GM12878 (cell line): ENCODE data around the gene XAB2. TPM values are rescaled to one million over a fixed set of nuclear protein-coding genes. Genes with fewer than 3 reads are reported as not detected.

Source experiments
- ATAC-seq: fragments of 200-7000 bp; cut with Tn5 transposase; 3 replicates; pipeline ENCODE4 v1.9.1; 2020; ENCODE audit warnings: mild to moderate bottlenecking, moderate library complexity
- BruUV-seq: library from RNA; stranded (reverse); fragments of 400-500 nt; replicated peaks from 2 replicates; lab custom pipeline; 2021; lab: Mats Ljungman, UMichigan
- CTCF ChIA-PET: fragments of 300-600 bp; sonication (Branson Sonifier 250); formaldehyde crosslinking; extraction: SDS; loops from one replicate; lab custom pipeline; 2021; ENCODE audit warnings: inconsistent platforms; lab: Yijun Ruan, JAX
- POLR2A ChIA-PET: fragments of 350-600 bp; formaldehyde crosslinking; extraction: SDS; loops from one replicate; lab custom pipeline; 2021; ENCODE audit warnings: inconsistent platforms; lab: Charles Lee
- RAD21 ChIA-PET: fragments of 300-600 bp; sonication (Branson Sonifier 250); formaldehyde crosslinking; loops from one replicate; lab custom pipeline; 2023; ENCODE audit warnings: antibody characterized with exemption; ENCODE audit not compliant: unreplicated experiment; lab: Charles Lee
- SMC1A ChIA-PET: fragments of 300-600 bp; sonication (Branson Sonifier 250); formaldehyde crosslinking; loops from one replicate; lab custom pipeline; 2023; ENCODE audit not compliant: unreplicated experiment, uncharacterized antibody; lab: Charles Lee
- DNase-seq: peaks from one replicate; pipeline ENCODE4 v3.0.0-alpha.2; 2011; ENCODE audit warnings: low read depth, low spot score
- FAIRE-seq: peaks from 3 replicates; lab custom pipeline; 2011; peaks lifted over from hg19 to GRCh38; lab: Jason Lieb, UNC
- H2AFZ ChIP-seq: 2 replicates; pipeline ENCODE4 v1.6.0; 2011; ENCODE audit warnings: low read depth, low read length, control low read depth; ENCODE audit not compliant: control insufficient read depth
- H3K27ac ChIP-seq: 2 replicates; pipeline ENCODE4 v1.5.1; 2011; ENCODE audit warnings: control low read depth; ENCODE audit not compliant: control insufficient read depth, insufficient read depth
- H3K27me3 ChIP-seq, 2 experiments: replicated peaks in 1 of 2; 2 replicates each; pipeline versions ENCODE4 v1.6.0 to v1.6.1; 2011; ENCODE audit warnings: low read length in 1 of 2; ENCODE audit not compliant: control insufficient read depth in 2 of 2, insufficient read depth in 2 of 2
- H3K36me3 ChIP-seq, 2 experiments: 2 replicates each; pipeline ENCODE4 v1.5.1; 2011; ENCODE audit warnings: low read length in 1 of 2; ENCODE audit not compliant: control insufficient read depth in 2 of 2, insufficient read depth in 2 of 2
- H3K4me1 ChIP-seq: 2 replicates; pipeline ENCODE4 v1.6.1; 2011; ENCODE audit warnings: mild to moderate bottlenecking, low read length, moderate library complexity, mixed read lengths; ENCODE audit not compliant: control insufficient read depth, insufficient read depth
- H3K4me2 ChIP-seq: 2 replicates; pipeline ENCODE4 v1.6.0; 2011; ENCODE audit warnings: control low read depth; ENCODE audit not compliant: control insufficient read depth, insufficient read depth
- H3K4me3 ChIP-seq: fragments of 200-600 bp; sonication (generic); 2 replicates; pipeline ENCODE4 v1.5.1; 2016
- H3K79me2 ChIP-seq: 2 replicates; pipeline ENCODE4 v1.6.0; 2011; ENCODE audit warnings: low read length; ENCODE audit not compliant: control insufficient read depth, insufficient read depth
- H3K9ac ChIP-seq: 2 replicates; pipeline ENCODE4 v1.8.0; 2011; ENCODE audit warnings: low read length, control low read depth, mixed read lengths; ENCODE audit not compliant: control insufficient read depth, insufficient read depth
- H3K9me3 ChIP-seq: replicated peaks from 3 replicates; pipeline ENCODE4 v1.5.1; 2011; ENCODE audit warnings: mild to moderate bottlenecking, low read length; ENCODE audit not compliant: control insufficient read depth, insufficient read depth
- H4K20me1 ChIP-seq: 2 replicates; pipeline ENCODE4 v1.6.0; 2011; ENCODE audit not compliant: control insufficient read depth, insufficient read depth
- ATF2 ChIP-seq: IDR thresholded peaks from 2 replicates; pipeline ENCODE4 v1.6.1; 2012; ENCODE audit warnings: low read length, inconsistent platforms
- BCLAF1 ChIP-seq: fragments of 450-650 bp; IDR thresholded peaks from 2 replicates; pipeline ENCODE4 v1.6.1; 2017; ENCODE audit warnings: antibody characterized with exemption, mild to moderate bottlenecking, moderate library complexity
- FOXM1 ChIP-seq: IDR thresholded peaks from 2 replicates; pipeline ENCODE4 v1.6.1; 2012; ENCODE audit warnings: low read depth, mild to moderate bottlenecking, inconsistent platforms, low read length, moderate library complexity
- HDAC6 ChIP-seq: fragments of 200-600 bp; sonication (generic); IDR thresholded peaks from one replicate; pipeline ENCODE4 v1.8.0; 2017; ENCODE audit warnings: antibody characterized with exemption; ENCODE audit not compliant: unreplicated experiment
- KAT2A ChIP-seq: conservative IDR thresholded peaks from 2 replicates; pipeline ENCODE4 v1.6.1; 2011; ENCODE audit warnings: low read depth, low read length; ENCODE audit not compliant: control insufficient read depth
- RFX5 ChIP-seq: IDR thresholded peaks from 2 replicates; pipeline ENCODE4 v1.6.1; 2011; ENCODE audit warnings: low read depth, low read length, improper control_type of control experiment
- SMAD1 ChIP-seq: fragments of 450-650 bp; IDR thresholded peaks from 2 replicates; pipeline ENCODE4 v1.6.1; 2018; ENCODE audit warnings: mild to moderate bottlenecking, low read depth; ENCODE audit not compliant: partially characterized antibody
- ZBTB4 ChIP-seq: fragments of 450-650 bp; formaldehyde crosslinking; IDR thresholded peaks from 2 replicates; pipeline ENCODE4 v1.4.0; 2022; ENCODE audit warnings: mild to moderate bottlenecking, moderate library complexity
- whole genome bisulfite sequencing: methylation state at CpG from one replicate; pipeline ENCODE4 v1.1.6; 2016; ENCODE audit warnings: low lambda C conversion rate; ENCODE audit not compliant: insufficient replicate concordance, insufficient coverage; ENCODE audit errors: missing lambda C conversion rate; 5-methylcytosine and 5-hydroxymethylcytosine counted together
- in situ Hi-C: fragments of 300-500 bp; cut with MboI; formaldehyde crosslinking; loops from 9 replicates; pipeline ENCODE4 v1.14.3; 2018; ENCODE audit warnings: mixed read lengths
- intact Hi-C: fragments of 100-400 bp; cut with micrococcal nuclease; formaldehyde crosslinking; loops from one replicate; pipeline ENCODE4 v1.14.2; 2022; ENCODE audit not compliant: unreplicated experiment
- polyA plus RNA-seq, 11 experiments: library from polyadenylated mRNA; depleted of rRNA in 4 of 11; unstranded in 6 of 11; stranded (reverse) in 5 of 11; fragments of >200 nt; fragmentation: Nextera tagmentation in 4 of 11; fragmentation: Illumina TruSeq in 1 of 11; extraction: Ambion mirVana in 4 of 11; extraction: Trizol in 1 of 11; gene quantifications; 1 replicate in 1 of 11; 2 replicates in 10 of 11; pipeline versions ENCODE4 v1.2.1 to v1.2.3, GENCODE V29; 2011 to 2016; ENCODE audit warnings: inconsistent platforms in 2 of 11, missing spikeins in 2 of 11, low read depth in 1 of 11
- total RNA-seq, 4 experiments: library from RNA; depleted of rRNA in 3 of 4; stranded (reverse); fragments of >200 nt in 3 of 4; fragmentation: Illumina TruSeq in 1 of 4; extraction: Trizol in 1 of 4; gene quantifications; 2 replicates each; pipeline versions ENCODE4 v1.2.1 to v1.2.3, GENCODE V29; 2013 to 2021

The XAB2 gene
- total and polyA plus RNA-seq, 10 of the 15 experiments (the other 5 are each of a cell fraction or from before 2014, with no cell fraction given): 0.34 to 45.1 (median 18.8) TPM

DNA sequence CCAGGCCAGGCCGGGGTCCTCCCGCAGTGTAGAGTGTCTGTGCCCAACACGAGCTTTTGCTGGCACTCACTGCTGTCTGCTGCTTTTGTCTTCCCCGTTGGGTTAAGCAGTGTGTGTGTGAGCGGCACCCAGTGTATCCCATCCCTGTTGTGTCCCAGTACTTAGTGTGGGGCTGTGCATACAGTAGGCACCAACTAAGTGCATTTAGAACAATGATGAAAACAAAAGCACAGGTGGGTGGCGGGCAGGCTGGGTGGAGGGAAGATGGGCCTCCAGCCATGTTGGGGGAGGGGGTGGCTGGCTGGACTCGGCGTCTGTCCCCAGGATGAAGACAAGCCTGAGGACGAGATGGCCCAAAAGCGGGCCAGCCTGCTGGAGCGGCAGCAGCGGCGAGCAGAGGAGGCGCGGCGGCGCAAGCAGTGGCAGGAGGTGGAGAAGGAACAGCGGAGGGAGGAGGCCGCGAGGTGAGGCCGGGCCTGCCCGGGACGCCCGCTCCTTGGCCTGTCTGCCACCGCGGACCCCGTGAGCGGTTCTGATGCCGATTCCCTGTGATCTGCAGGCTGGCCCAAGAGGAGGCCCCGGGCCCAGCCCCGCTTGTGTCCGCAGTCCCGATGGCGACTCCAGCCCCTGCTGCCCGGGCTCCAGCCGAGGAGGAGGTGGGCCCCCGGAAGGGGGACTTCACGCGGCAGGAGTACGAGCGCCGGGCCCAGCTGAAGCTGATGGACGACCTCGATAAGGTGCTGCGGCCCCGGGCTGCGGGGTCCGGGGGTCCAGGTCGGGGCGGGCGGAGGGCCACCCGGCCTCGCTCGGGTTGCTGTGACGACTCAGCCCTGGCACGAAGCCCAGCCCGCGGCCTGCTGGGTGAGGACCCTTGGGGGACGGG, 14.2 kb downstream of the XAB2 start (continued):
- TF ChIP-seq BCLAF1 (no peak), RFX5 (no peak)

GRCh38 chr19:7612282-7613274, 16.8 kb downstream of the XAB2 start:
- no peak overlapping the region for H3K4me2 ChIP-seq
- FAIRE-seq: no peak
- BruUV-seq: no TSS peak
- no peak overlapping the region for H2AFZ ChIP-seq
- no peak overlapping the region for H3K9ac ChIP-seq
- H3K27ac ChIP-seq: no peak overlapping the region
- intact Hi-C loops (no loop called here), in situ Hi-C loops (no loop called here)
- no peaks in the 10 kb centered on the region for H3K27me3 ChIP-seq
- no peaks in the 10 kb centered on the region for H3K9me3 ChIP-seq
- ChIA-PET POLR2A (no interaction called here), CTCF (no interaction called here), SMC1A (no interaction called here), RAD21 (no interaction called here)
- DNase-seq: no peak
- H3K4me1 ChIP-seq: no peaks in the 10 kb centered on the region
- no peak overlapping the region for H3K4me3 ChIP-seq
- no peaks in the 10 kb centered on the region for H4K20me1 ChIP-seq
- no peak for ATAC-seq
- H3K79me2 ChIP-seq: no peaks in the 10 kb centered on the region
- 68% methylated on average over 59 of the region's 81 CpGs for WGBS
- no peaks in the 10 kb centered on the region for H3K36me3 ChIP-seq
- TF ChIP-seq SMAD1 (no peak), ZBTB4 (CRISPR knock-in tag) (no peak), ATF2 (no peak), KAT2A (no peak), HDAC6 (no peak), FOXM1 (no peak)
